Activated CD8-positive, alpha-beta memory T cell treated with anti-CD3 and anti-CD28 coated beads for 4 hours (primary cell): ENCODE results near the gene CFAP77.

Experiments used
- DNase-seq, 2 donors: peaks; one replicate each; pipeline ENCODE4 v3.0.0-alpha.2; 2020; ENCODE audit warnings: low read depth in 2 of 2

Gene CFAP77

DNA sequence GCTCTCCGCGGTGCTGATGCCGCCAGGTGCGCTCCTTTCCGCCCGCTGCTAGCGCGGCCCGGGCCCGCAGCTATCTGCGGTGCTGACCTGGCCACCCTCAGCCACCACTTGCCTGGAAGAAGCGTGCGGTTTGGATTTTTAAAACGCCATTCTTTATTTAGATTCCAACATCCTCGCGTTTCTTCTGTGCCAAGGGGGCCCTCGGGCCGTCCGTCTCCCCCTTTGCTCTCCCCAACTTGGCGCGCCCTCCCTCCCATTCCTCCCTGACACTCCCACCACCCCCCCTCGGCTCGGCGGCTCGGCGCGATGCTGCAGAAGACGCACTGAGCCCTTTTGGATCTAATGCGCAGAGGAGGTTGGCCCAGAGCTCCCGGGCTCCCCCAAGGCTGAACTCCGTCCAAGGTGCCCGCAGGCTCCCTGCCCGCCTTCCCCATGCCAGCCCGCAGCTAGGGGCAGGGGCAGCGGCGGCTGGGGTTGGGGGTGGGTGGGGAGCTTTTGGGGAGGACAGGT is 172.3 kb downstream of the CFAP77 start, which contains the start of gene BARHL1:
BARHL1 (plus strand) TSS at position 331 of the 510 bp plus-strand sequence. CDS start 192 bp downstream, outside the sequence.
- no peak for DNase-seq

- DNase-seq, result no peak
These were observed 173.0 kb downstream of the CFAP77 start for GRCh38 chr9:132582786-132583583.

DNA sequence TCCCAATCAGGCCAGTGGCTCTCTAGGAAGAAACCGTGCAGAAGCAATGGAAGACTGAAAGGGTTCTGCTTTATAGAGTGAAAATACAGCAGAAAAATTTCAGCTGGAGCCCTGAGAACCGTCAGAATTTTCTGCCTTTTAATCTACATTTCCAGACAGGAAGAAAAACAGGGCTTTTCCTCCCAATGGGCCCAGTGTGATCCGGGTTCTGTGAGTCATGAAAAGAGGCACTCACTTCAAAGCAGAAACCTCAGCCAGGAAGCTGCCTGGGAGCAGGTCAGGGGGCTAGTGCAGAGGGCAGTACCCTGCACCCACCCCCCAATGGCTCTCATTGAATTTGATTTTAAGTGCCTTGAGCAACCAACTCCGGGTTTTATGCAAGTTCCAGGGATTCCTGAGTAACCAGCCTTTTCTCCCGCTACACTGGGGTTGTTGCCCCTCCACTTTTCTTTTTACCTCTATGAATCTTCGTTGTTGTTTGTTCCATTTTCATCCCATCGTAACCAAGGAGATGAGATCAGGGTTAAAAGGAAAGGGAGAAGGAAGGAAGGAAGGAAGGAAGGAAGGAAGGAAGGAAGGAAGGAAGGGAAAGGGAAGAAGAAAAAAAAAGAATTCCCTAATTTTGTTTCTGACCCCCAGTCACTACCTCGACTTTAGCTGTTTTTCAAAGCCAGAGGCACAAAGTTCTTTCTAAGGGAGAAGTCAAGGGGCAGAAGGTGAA is 173.7 kb downstream of the CFAP77 start:
- DNase-seq, result no peak

GRCh38 chr9:132584601-132585560 is 174.9 kb downstream of the CFAP77 start:
- DNase-seq, result no peak

- DNase-seq, result no peak
These were observed 176.2 kb downstream of the CFAP77 start for GRCh38 chr9:132585954-132586829.

DNA sequence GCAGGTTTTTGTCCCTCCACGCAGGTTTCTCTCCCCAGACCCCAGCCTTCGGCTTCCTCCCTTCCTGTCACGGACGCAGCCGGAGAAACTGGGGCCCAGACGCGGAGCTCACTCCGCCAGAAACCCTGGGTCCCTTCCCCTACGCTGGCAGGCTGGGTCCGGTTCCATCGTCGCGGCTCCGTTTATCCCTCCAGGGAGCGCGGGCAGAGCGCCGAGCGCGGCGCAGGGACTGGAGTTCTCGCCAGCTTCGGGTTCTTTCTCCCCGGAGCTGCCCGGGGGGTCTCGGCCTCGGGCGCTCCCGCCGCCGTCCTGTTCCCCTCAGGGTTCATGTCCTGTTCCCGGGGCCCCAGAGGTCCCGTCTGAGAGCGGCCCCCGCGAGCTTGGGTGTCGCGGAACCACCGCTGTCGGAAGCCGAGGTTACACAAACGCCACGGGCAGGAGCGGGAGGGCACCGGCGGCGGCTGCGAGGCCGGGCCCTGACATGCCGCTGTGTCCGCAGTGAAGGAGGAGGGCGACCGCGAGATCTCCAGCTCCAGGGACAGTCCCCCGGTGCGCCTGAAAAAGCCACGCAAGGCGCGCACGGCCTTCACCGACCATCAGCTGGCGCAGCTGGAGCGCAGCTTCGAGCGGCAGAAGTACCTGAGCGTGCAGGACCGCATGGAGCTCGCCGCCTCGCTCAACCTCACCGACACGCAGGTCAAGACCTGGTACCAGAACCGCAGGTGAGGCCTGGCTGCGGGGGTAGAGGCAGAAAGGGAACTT is 177.0 kb downstream of the CFAP77 start:
- DNase-seq, result no peak

- no peak for DNase-seq
These were observed 177.6 kb downstream of the CFAP77 start for GRCh38 chr9:132587592-132587955.

- DNase-seq, result no peak
These were observed 178.1 kb downstream of the CFAP77 start for GRCh38 chr9:132588098-132588497.

GRCh38 chr9:132588501-132589147 is 178.6 kb downstream of the CFAP77 start:
- no peak for DNase-seq

DNA sequence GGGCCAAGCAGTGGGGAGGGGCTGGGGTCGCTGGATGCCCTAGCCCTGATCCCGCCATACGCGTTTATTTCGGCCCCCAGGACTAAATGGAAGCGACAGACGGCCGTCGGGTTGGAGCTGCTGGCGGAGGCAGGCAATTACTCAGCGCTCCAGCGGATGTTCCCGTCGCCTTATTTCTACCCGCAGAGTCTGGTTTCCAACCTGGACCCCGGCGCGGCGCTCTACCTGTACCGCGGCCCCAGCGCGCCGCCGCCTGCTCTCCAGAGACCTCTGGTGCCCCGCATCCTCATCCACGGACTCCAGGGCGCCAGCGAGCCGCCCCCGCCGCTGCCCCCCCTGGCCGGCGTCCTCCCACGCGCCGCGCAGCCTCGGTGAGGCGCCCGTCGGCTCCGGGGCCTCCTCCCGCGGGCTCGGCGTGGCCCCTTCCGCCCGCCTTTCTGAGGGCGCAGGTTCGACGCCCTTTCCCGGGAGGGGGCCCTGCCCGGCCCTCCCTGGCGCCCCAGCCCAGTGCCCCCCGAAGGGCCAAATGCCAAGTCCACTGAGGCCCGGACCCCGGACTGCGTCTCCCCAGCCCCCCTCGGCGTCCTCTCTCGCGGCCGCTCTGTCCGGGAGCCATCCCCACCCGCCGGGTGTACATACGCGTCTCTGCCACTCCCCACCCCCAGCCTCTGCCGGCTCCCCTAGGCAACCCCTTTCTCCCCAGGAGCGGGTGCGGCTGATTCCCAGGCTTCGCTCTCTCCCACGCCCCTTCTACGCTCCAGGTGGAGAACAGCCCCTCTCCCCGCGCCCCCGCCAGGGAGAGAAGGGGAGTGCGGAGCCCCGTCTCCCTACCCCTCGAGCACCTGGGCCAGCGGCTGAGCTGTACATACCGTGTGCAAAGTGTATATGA is 179.4 kb downstream of the CFAP77 start:
- no peak for DNase-seq

DNA sequence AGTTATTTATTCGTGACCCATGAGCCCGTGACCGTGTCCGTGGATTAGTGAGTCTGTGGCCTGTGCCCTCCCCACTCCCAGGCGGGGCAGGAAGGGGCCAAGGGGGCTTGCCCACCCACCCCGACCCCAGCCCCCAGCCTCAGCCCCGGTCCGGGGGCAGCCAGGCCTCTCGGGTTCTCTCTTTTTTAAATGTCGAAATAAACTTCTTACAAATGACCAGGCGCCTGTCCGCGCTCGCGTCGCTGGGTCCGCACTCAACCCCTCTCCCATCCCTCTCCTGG is 180.0 kb downstream of the CFAP77 start:
- no peak for DNase-seq

DNA sequence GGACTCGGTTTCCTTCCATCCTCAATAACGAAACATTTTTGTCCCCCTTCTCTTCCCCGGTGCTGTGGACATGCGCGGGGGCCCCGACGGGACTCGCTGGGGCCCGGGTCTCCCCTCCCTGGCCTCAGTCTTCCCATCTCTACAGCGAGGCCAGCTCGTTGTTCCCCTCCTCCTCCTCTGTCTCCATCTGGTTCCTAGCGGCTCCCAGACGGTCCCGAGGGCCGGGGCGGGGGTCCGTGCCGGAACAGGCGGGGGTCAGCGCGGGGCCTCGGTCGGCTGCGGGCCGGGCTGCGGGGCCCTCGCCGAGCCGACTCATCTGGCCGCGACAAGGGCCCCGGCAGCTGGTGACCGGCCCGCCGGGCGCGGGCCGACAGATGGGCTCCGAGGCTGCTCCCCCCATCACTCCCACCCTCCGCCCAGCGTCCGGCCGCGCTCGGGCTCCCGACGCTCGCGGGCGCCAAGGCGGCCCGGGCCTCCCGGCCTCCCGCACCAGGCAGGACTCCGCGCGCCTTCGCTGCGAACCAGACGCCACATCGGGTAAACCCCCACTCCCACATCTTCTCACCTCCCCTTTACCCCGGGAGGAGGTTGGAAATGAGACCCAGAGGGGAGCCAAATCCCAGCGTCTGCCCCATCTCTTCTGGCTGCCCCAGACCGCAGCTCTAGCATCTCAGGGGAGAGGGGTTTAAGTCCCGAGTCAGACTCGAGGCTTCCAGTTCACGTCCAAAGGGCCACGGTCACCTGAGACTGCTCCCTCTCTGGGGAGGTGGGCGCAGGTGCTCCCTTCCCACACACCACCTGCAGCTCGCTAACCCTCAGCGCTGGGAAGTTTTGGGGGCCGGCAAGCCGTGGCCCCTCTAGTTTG is 180.5 kb downstream of the CFAP77 start:
- no peak for DNase-seq

DNA sequence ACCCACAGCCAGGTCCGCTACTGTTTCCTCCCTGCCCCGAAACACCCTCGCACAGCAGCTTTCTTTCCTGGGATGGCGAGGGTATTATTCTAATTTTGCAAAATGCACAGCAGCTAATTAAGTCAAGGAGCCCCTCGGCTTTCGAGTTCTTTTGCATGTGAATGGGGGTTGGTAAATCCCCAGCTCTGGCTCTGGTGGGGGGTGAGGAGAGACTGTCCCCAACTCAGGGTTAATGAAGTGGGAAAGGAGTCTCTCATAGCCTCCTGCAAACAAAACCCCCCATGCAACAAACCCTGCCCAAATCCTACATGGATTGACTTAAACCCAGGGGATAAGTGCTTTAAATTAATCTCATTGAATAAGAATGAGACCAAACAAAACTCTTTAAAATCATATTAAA is 181.2 kb downstream of the CFAP77 start:
- no peak for DNase-seq

DNA sequence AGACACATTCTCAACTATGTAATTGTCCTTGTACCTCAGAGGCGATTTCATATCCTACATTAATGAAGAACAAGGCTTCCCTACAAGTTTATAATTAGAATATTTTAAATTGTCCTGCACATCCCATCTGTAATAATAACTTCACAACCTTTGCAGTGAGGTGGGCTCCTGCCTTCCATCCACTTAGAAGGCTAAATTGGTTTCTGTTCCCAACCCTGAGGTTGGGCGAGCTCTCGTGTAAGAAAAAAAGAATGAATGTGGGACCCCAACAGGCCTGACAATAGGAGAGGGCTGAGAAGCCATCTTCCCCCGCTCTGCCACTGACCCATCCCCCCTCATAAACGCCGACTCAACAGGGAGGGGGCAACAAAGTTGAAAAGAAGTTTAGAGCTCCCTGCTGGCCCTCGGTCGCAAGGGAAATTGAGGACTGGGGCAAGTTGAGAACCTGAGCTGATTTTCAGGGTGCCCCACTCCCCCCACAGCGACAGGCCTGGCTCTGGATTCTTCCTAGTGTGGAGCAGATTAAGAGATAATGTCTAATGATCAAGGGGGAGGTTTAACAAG is 181.8 kb downstream of the CFAP77 start:
- DNase-seq, result no peak

- DNase-seq, result no peak
These were observed 182.4 kb downstream of the CFAP77 start for GRCh38 chr9:132592451-132592850.

GRCh38 chr9:132594412-132594811 is 184.4 kb downstream of the CFAP77 start:
- no peak for DNase-seq

DNA sequence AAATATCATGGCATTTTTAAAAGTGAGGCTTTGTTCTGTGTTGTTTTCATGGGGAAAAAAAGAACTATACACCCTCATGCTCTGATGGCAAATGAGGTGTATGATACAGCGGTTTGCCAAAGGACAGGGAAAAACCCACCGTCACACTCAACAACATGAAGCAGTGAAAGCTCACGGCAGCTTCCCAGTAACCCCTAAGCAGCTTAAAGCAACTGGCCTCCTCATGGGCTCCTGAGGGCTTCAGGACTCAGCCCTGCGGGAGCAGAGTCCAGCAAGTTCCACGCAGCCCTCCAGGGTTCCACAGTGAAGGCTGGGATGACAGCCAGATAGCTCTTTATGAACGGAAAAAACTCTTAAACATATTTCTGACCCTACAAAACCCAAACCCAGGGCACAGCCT is 185.3 kb downstream of the CFAP77 start:
- DNase-seq, result no peak
